GM10847 (cell line): ENCODE measurements around the gene GAS1.

Experiments
- POLR2A ChIP-seq: IDR thresholded peaks from 2 replicates; pipeline ENCODE4 v1.6.1; 2011; ENCODE audit not compliant: insufficient read length; ENCODE audit errors: extremely low read depth

Gene GAS1

DNA sequence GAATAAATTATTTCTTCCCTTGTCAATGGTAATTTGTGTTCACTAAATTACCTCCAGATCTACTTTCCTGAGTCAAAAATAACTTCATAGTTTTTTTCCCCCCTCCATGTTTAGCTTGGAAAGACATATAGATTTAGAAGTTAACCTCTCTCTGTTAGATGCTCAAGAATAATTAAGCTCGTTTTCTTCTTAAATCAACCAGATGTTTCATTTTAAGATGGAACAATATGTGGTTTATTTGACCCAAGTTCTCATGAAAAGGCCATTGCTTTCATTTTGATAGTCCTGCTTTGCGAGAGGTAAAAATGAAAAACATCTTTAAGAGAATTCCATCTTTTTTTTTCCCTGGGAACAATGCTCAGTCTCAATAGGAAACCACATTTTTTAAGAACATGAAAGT is 27.7 kb upstream of the GAS1 start:
- no peak for TF ChIP-seq POLR2A

DNA sequence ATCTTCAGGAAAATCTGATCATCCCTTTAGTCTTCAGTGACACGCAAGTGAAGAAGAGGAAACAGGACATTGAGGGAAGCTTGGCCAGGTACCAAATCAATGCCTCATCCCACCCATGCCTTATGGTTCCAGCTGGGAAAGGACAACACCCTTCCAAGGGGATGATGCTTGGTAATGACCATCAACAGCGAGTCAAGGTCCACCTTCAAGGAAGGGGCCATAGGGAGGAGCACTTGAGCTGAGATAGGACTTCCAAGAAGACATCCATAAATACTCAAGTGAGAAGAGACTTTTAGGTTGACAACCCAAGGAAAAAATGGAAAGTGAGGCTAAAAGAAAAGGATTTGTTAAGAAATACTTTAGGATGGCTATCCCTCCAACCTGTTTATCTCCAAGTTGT is 27.1 kb upstream of the GAS1 start:
- TF ChIP-seq POLR2A = no peak

DNA sequence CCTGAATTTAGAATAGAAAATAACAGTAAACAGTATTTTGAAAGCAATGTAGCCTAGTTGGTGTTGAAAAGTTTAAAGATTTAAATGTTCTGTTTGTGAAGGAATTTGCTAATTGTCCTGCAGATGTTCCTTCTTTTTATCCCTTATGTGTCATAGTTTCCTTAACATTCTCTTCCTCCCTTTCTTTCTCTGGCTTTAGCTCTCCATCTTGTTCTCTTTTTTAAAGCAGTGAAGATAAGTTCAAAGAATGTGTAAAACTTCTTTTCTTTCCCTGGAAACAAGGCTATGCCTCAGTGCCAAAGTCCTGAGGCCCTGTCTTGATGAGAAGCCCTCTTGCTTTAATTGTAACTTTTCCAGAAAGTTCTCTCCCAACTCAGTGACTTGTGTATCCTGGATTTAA is 24.4 kb upstream of the GAS1 start:
- TF ChIP-seq POLR2A = no peak

DNA sequence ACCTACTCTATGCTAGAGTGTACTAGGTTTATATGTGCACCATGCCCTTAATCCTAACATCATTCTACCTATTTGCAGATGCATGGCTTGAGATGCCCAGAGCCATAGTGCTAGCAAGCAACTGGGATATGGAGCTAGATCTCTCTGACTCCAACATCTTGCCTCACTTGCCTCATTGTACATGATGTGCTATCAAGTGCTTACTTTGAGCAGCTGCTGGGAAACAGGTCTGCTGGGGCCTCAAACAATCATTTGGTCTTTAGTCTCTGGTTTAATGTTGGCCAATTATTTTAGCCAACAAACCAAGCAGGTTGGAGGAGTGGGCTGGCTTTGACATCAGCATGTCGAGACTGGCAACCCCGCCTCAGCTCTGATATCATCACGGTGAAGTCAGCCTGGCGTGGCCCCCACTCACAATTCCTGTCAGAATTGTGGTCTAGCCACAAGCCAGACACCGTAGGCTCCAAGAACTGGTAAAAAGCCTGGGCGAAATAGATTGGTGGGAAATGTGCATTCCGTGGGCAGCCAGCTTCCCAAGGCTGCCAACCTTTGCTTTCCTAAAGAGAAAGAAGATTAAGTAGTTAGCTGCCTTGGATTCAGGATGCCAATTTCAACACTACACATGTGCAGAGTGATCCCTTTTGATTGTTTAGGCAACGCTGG is 21.1 kb upstream of the GAS1 start:
- TF ChIP-seq POLR2A = no peak

DNA sequence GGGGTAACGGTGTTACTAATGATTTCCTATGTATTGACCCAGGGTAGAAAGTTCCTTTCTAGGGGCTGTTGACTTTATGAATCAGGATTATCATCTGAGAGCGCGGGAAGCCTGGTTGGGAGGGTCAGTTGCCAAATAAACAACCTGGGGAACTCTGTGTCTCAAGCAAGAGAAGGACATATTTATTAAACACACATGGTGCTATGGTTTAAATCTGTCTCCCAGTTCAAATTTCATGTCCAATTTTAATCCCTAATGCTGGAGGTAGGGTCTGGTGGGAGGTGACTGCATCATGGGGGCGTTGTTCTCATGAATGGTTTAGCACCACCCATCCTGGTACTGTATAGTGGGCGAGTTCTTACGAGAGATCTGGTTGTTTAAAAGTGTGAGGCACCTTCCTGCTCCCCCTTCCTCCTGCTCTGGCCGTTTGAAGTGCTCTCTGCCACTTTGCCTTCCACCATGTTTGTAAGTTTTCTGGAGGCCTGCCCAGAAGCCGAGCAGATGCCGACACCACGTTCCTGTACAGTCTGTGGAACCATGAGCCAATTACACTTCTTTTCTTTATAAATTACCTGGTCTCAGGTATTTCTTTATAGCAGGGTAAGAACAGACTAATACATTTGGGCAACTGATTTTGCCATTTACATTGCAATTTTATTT is 19.7 kb upstream of the GAS1 start:
- no peak for TF ChIP-seq POLR2A

DNA sequence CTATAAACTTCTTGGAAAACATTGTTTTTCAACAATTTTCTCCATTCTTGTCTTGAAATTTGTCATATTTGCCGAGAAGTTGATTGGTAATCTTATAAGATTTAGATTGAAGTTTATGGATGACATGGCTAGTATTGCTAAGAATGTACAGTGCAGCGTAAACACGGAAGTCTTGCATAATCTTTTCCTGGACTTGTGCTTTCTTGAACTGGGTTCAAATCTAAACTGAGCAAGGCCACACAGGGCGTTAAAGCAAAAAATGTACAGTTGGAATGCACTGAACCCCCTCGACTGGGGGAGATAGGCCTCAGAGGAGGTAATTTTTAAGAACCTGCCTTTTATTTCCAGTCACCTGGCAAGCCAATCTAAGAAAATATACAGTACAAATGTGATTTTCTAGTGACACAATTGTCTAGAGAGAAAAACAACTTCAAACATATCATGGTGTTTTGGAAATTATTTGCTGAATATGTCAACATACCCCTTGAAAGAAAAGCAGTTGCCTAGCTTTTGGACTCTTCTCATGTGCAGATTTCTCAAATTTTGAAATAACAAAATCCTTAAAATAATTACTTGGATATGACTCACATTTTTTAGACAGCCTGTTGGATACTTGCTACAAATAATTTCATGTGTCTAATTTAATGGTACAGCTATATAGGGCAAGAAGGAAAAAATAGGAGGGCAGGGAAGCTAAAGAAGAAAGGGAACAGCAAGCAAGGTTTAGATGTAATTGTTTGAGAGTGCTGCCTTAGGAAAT is 18.5 kb upstream of the GAS1 start:
- no peak for TF ChIP-seq POLR2A

DNA sequence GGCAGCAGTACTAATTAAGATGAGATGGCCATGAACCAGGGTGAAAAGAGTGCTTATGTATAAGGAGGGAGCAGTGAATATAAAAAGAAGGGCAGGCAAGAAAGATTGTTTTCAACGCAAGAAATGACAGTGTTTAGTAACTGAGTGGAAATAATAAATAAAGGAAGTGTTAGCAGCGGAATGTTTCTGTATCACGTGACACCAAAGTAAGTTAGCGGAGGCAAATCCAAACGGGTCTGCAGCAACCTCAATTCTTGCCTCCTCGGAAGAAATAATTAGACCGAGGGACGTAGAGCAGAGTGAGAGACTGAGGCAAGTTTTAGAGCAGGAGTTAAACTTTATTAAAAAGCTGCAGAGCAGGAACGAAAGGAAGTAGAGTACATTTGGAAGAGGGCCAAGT is 15.4 kb upstream of the GAS1 start:
- TF ChIP-seq POLR2A = no peak

DNA sequence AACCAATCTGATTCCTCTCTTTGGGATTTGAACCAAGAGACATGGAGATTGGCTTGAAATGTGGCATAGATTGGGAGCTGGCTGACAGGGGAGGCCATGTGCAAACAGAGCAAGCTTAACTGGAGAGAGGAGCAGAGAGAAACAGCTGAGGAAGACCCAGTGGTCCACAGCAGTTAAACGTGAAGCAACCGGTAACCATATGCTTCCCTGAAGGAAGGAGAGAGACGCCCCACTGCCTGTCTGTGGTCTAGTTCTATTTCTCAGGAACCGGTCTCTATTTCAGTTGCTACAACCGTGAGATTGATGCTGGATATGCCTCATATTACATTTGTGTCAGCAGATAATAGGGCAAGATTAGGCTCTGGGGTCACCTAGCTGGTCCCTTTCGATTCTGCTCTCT is 13.6 kb upstream of the GAS1 start:
- no peak for TF ChIP-seq POLR2A

DNA sequence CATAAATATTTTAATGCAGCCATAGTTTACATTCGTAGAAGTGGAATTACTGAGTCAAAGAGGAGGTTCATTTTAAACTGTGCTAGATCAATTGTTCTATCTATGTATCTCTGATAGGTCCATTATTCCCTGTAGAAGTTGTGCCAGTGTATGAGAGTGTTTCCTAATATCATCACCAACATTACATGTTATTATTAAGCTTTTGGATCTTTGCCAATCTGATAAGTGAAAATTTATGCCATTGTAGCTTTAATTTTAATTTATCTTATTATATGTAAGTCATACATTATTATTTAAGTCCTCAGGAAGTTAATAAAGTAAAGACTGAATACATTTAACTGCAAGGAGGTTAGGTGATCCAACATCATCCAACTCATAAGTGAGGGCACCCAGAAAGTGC is 10.9 kb upstream of the GAS1 start:
- TF ChIP-seq POLR2A = no peak

DNA sequence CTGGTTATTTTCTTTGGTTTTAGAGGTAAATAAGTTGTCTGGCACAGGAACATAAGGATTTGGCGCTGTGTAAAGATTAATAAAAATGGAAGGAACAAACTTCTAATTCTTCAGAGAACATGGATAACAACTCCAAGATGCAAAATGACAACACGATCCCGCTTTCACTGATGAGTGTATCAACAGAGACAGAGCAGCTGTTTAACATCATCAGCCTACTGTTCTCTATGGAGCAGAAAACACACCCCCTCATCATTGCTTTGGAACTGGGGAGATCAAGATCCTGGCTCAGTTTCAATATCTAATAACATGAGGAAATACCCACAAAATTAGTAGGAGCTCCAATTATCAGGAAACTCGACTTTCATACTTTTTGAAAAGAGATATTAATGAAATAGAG is 8.3 kb upstream of the GAS1 start:
- TF ChIP-seq POLR2A = no peak

DNA sequence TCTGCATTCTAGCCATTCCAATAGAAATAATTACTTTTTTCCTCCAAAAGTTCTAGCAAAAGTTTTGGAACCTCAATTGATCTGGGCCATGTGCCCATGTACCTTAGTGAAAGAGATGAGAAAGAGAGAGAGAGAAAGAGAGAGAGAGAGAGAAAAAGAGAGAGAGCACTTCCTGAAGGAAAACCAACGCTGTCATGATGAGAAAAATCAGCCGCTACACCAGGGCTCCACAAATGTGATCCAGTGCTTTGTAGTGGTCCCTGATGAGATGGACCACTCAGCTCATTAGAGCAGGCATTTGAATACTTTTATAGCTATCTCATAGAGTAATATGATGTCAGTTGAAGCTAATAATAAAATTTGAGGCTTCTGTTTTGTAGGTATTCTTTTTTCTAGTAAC is 7.7 kb upstream of the GAS1 start:
- no peak for TF ChIP-seq POLR2A

DNA sequence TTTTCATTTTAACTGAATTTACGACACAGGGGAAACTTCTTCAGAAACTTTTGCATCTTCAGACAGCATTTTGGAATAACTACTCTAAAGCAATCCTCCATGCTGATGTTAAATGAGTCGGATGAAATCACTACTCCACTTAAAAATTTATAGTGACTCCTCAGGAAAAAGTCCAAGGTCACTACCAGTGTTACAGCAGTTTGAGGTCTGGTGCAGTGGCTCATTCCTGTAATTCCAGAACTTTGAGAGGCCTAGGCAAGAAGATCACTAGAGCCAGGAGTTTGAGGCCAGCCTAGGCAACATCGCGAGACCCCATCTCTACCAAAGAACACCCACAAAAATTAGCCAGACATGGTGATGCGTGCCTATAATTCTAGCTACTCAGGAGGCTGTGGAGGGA is 5.9 kb upstream of the GAS1 start:
- no peak for TF ChIP-seq POLR2A

DNA sequence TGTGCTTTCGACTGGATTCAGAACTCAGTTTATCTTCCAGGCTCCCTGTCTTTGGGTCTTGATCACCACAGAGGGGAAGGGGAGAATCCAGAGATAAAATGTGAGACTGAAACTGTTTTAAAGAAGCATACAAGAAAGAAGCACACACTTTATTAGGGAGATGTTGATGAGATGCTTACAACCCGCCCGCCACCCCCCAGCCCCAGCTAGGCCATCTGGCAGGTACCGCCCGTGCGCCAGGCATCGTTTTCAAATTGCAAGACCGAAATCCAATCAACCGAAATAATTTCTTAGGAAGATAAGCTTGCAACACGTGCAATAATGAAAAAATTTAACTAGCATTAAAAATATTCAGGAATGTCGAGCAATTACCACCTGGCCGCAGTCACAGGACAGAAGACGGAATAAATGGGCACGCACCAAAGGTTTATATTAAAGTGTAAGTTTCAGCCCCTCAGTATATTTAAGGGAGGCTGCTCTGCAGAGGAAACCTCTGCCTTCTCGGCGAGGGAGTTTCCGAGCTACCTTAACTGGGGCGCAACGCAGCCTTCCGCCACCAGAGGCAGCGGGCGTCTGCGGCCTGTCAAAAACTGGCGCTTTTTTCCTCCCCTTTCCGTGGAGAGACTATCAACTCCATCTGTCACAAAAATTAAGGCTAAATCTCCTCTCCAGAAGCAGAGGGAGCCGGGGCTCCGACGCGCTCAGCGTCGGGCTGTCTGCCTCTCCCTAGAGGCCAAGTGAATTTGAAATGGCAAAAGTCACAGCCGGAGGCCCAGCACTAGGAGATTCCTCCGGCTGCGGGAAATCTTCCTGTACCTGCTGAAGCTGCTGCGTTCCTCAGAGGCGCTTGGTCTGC is 996 bp upstream of the GAS1 start:
- no peak for TF ChIP-seq POLR2A

DNA sequence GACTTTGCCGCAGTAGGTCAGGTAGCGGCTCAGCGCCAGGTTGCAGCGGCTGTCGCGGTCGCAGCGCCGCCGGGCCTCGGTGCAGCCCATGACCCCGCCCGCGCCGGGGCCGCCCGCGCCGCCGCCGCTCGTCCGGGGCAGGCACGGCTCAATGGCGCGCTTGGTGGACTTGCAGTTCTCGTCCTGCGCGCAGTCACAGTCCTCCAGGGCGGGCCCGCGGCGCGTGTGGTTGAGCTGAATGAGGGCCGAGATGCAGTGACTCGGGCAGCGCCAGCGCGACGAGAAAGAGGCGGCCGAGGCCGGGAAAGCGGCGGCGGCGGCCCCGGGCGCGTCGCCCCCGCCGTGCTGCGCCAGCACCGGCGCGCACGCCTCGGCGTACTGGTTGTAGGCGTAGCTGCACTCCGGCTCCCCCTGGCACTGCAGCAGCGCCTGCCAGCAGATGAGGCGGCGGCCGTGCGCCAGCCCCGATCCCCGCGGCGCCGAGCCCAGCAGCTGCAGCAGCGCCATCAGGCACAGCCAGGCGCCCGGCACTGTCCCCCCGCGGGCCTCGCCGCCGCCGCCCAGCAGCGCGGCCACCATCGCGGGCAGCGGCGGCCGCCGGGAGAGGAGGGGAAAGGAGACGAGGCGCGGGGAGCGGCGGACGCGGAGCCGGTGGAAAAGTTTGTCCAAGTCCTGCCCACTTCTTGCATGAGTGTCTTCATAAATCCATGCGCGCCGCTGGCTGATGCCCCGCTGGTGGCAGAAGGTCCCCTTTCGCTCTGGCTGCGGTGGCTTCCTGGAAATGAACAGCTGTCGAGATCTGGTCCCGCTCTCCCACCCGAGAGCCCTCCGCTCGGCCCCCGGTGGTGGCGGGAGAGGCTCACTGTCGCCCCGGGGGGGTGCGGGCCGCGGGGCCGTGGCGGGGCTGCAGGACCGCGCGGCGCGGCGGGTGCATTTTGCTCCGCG is 833 bp downstream of the GAS1 start:
- no peak for TF ChIP-seq POLR2A
